Retinal pigment epithelial cell (primary cell): ENCODE data around the gene INSYN1.

ENCODE experiments used
- DNase-seq: peaks from one replicate; pipeline ENCODE4 v3.0.0-alpha.2; 2010; ENCODE audit warnings: low read depth
- H3K4me3 ChIP-seq: 2 replicates; pipeline ENCODE4 v1.5.1; 2011; ENCODE audit warnings: mild to moderate bottlenecking, low read length, control low read depth, moderate library complexity
- CTCF ChIP-seq: conservative IDR thresholded peaks from 2 replicates; pipeline ENCODE4 v1.5.1; 2011; ENCODE audit warnings: low read depth, low read length, control low read depth, inconsistent platforms

INSYN1 gene

GRCh38 chr15:73760330-73761329, 7.5 kb upstream of the INSYN1 start:
- no peak overlapping the region for H3K4me3 ChIP-seq
- DNase-seq = no peak
- TF ChIP-seq CTCF = no peak

- TF ChIP-seq CTCF = no peak
- no peak for DNase-seq
Observed at GRCh38 chr15:73758461-73758860, 5.3 kb upstream of the INSYN1 start.

DNA sequence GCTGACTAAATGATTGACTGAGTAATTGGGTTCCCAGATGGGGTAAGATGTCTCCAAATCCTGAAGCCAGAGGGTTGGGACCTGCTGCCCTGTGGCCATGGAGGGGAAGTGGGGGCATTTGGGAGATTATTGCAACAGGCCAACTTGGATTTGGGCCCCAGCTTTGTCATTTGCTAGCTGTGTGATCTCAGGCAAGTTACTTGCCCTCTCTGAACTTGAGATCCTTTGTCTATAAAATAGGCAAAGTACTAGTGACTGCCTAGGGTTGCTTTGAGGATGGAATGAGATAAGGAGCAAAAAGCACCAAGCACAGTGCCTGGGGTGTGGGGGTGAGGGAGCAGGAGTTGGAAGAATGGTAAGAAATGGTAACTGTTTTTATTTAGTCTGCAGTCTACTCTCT, 4.4 kb upstream of the INSYN1 start:
- H3K4me3 ChIP-seq = no peak overlapping the region
- DNase-seq = no peak
- TF ChIP-seq CTCF = no peak

More at GRCh38 chr15:73758461-73758860, 5.3 kb upstream of the INSYN1 start:
- no peak overlapping the region for H3K4me3 ChIP-seq

DNA sequence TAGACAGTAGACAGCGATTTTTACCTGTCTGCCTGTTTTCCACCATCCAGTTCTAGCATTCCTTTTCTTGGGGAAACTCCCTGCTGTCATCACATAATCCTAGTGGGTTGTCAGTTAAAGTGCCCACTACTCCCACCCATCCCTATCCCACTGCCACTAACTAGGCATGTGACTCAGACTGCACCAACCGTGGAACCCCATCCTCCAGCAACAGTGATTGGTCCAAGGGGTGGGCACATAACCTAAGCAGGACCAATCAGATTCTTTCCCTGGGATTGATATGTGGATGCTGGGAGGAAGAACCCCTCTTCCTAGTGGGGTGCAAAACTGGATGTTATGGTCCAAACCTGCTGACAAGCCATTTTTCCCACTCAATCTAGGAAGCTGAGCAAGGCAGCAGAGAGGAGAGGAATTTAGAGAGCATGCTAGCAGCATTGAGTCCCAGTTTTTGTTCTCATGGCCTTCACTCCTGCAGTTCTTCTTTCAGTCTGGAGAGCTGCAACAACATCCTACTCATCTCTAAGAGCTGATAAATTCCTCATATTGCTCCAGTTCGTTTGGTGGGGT, 3.9 kb upstream of the INSYN1 start:
- no peak for TF ChIP-seq CTCF
- H3K4me3 ChIP-seq = no peak overlapping the region
- DNase-seq = no peak

GRCh38 chr15:73756390-73756789, 3.2 kb upstream of the INSYN1 start:
- TF ChIP-seq CTCF = no peak
- DNase-seq = no peak
- no peak overlapping the region for H3K4me3 ChIP-seq

DNA sequence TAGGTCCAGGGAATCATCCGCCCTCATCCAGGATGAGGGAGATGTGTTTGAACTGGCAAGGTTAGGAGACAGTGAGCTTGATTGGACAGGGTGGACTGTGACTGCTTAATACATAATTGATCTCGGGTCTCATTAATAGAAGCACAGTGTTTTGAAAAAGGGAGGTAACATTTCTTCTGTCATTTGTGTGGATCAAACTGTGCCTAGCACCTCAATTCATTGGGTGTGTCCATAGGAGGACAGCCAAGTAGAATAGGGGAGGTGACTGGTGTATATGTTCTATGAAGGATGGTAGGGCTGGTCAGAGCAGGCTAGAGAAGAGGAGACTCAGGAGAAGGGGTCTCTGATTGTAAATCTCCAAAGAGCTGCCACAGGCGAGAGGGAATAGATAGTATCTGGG, 2.8 kb upstream of the INSYN1 start:
- DNase-seq = no peak
- TF ChIP-seq CTCF = no peak
- no peak overlapping the region for H3K4me3 ChIP-seq
